ENCODE data around the gene MLPH.

The MLPH gene

GRCh38 chr2:237517990-237518389 is 30.9 kb downstream of the MLPH start:
- no peak for DNase-seq (ENCODE audit: low read depth in 2 of 2)

GRCh38 chr2:237519506-237520245 is 32.6 kb downstream of the MLPH start:
- DNase-seq (ENCODE audit: low read depth in 2 of 2): no peak

- no peak for DNase-seq (ENCODE audit: low read depth in 2 of 2)
Observed at GRCh38 chr2:237520290-237520689, 33.2 kb downstream of the MLPH start.

GRCh38 chr2:237524631-237525030 is 37.6 kb downstream of the MLPH start:
- DNase-seq (ENCODE audit: low read depth in 2 of 2): no peak

- DNase-seq (ENCODE audit: low read depth in 2 of 2): no peak
Observed at GRCh38 chr2:237525559-237526157, 38.6 kb downstream of the MLPH start.

- DNase-seq (ENCODE audit: low read depth in 2 of 2): no peak
Observed at GRCh38 chr2:237527233-237527632, 40.2 kb downstream of the MLPH start.

- no peak for DNase-seq (ENCODE audit: low read depth in 2 of 2)
Observed at GRCh38 chr2:237527766-237528165, 40.7 kb downstream of the MLPH start.

- no peak for DNase-seq (ENCODE audit: low read depth in 2 of 2)
Observed at GRCh38 chr2:237529452-237530402, 42.7 kb downstream of the MLPH start.

GRCh38 chr2:237530472-237531433 is 43.7 kb downstream of the MLPH start:
- no peak for DNase-seq (ENCODE audit: low read depth in 2 of 2)

- DNase-seq (ENCODE audit: low read depth in 2 of 2): no peak
Observed at GRCh38 chr2:237532160-237532559, 45.1 kb downstream of the MLPH start.

- DNase-seq (ENCODE audit: low read depth in 2 of 2): no peak
Observed at GRCh38 chr2:237533668-237534161, 46.7 kb downstream of the MLPH start.

- DNase-seq (ENCODE audit: low read depth in 2 of 2): no peak
Observed at GRCh38 chr2:237534380-237534779, 47.3 kb downstream of the MLPH start.

GRCh38 chr2:237535385-237536082 is 48.5 kb downstream of the MLPH start:
- no peak for DNase-seq (ENCODE audit: low read depth in 2 of 2)

GRCh38 chr2:237536083-237536415 is 49.0 kb downstream of the MLPH start:
- DNase-seq (ENCODE audit: low read depth in 2 of 2): no peak

- no peak for DNase-seq (ENCODE audit: low read depth in 2 of 2)
Observed at GRCh38 chr2:237536617-237537016, 49.6 kb downstream of the MLPH start.

GRCh38 chr2:237538001-237538720 is 51.1 kb downstream of the MLPH start:
- DNase-seq (ENCODE audit: low read depth in 2 of 2): no peak

- DNase-seq (ENCODE audit: low read depth in 2 of 2): no peak
Observed at GRCh38 chr2:237538901-237539300, 51.9 kb downstream of the MLPH start.

GRCh38 chr2:237539681-237540080 is 52.6 kb downstream of the MLPH start:
- DNase-seq (ENCODE audit: low read depth in 2 of 2): no peak

- DNase-seq (ENCODE audit: low read depth in 2 of 2): no peak
Observed at GRCh38 chr2:237540223-237540775, 53.2 kb downstream of the MLPH start.

GRCh38 chr2:237540823-237541222 is 53.8 kb downstream of the MLPH start:
- no peak for DNase-seq (ENCODE audit: low read depth in 2 of 2)
